Jurkat, Clone E6-1 (cell line): Measurements from ENCODE around the gene NFATC2IP.
"Not testable (repeated sequence)": the region's sequence is repeated elsewhere in the genome, so short reads cannot be mapped to it uniquely, and the experiment has no call there.

Experiments used
- DNase-seq: peaks from one replicate; pipeline ENCODE4 v3.0.0-alpha.2; 2011; ENCODE audit warnings: low read depth, low spot score
- H3K4me3 ChIP-seq: 2 replicates; pipeline ENCODE4 v1.5.1; 2011; ENCODE audit warnings: mild to moderate bottlenecking, low read length, control low read depth, moderate library complexity

Gene NFATC2IP

GRCh38 chr16:28924762-28925385 lies 25.9 kb upstream of the NFATC2IP start, which contains the start of gene RABEP2:
RABEP2 (minus strand) TSS chr16:28925238; CDS start chr16:28925163, 75 bp downstream.
- peak within 1 kb of the TSS; percentile 83 for H3K4me3 ChIP-seq
- DNase-seq, result peak; percentile 80

- peak; percentile 82 for DNase-seq
- H3K4me3 ChIP-seq, result peak overlapping the region; percentile 83
Observed at GRCh38 chr16:28925386-28926228, 25.1 kb upstream of the NFATC2IP start.

- not testable (repeated sequence) for DNase-seq, H3K4me3 ChIP-seq
Observed at GRCh38 chr16:28926284-28926683, 24.5 kb upstream of the NFATC2IP start.

- no peak overlapping the region for H3K4me3 ChIP-seq
- no peak for DNase-seq
Observed at GRCh38 chr16:28927815-28928214, 22.9 kb upstream of the NFATC2IP start.

GRCh38 chr16:28930203-28930602 lies 20.5 kb upstream of the NFATC2IP start:
- DNase-seq, result no peak
- no peak overlapping the region for H3K4me3 ChIP-seq

GRCh38 chr16:28930652-28931051 lies 20.1 kb upstream of the NFATC2IP start:
- H3K4me3 ChIP-seq, result no peak overlapping the region
- no peak for DNase-seq

- no peak within 1 kb of the TSS for H3K4me3 ChIP-seq
- no peak for DNase-seq
Observed at GRCh38 chr16:28931801-28932225, 18.9 kb upstream of the NFATC2IP start, which contains the start of gene CD19. CD19 (plus strand) TSS chr16:28931971; CDS start chr16:28932001, 30 bp downstream.

GRCh38 chr16:28932339-28933141 lies 18.2 kb upstream of the NFATC2IP start:
- H3K4me3 ChIP-seq, result no peak overlapping the region
- DNase-seq, result no peak

- H3K4me3 ChIP-seq, result no peak overlapping the region
- DNase-seq, result no peak
Observed at GRCh38 chr16:28933171-28933570, 17.6 kb upstream of the NFATC2IP start.

GRCh38 chr16:28935346-28935745 lies 15.4 kb upstream of the NFATC2IP start:
- DNase-seq, result no peak
- H3K4me3 ChIP-seq, result no peak overlapping the region

- peak; percentile 69 for DNase-seq
- peak overlapping the region; percentile 18; the same call in 1 of the 2 replicates for H3K4me3 ChIP-seq
Observed at GRCh38 chr16:28935924-28936783, 14.6 kb upstream of the NFATC2IP start.

- H3K4me3 ChIP-seq, result no peak overlapping the region
Observed at GRCh38 chr16:28936784-28937155, 14.0 kb upstream of the NFATC2IP start.

GRCh38 chr16:28937222-28937876 lies 13.4 kb upstream of the NFATC2IP start:
- no peak overlapping the region for H3K4me3 ChIP-seq
- DNase-seq, result no peak

More at GRCh38 chr16:28936784-28937155, 14.0 kb upstream of the NFATC2IP start:
- DNase-seq, result no peak

GRCh38 chr16:28938721-28939120 lies 12.0 kb upstream of the NFATC2IP start:
- no peak overlapping the region for H3K4me3 ChIP-seq
- no peak for DNase-seq

GRCh38 chr16:28939825-28940224 lies 10.9 kb upstream of the NFATC2IP start:
- H3K4me3 ChIP-seq, DNase-seq: not testable (repeated sequence)

- no peak for DNase-seq
- H3K4me3 ChIP-seq, result no peak overlapping the region
Observed at GRCh38 chr16:28943281-28943680, 7.5 kb upstream of the NFATC2IP start.

- DNase-seq, result no peak
Observed at GRCh38 chr16:28946681-28947080, 4.1 kb upstream of the NFATC2IP start.

GRCh38 chr16:28951410-28951943 lies 740 bp downstream of the NFATC2IP start:
- peak overlapping the region; percentile 82 for H3K4me3 ChIP-seq
- no peak for DNase-seq

More at GRCh38 chr16:28946681-28947080, 4.1 kb upstream of the NFATC2IP start:
- H3K4me3 ChIP-seq, result no peak overlapping the region
